Glutamatergic neuron (in vitro differentiated cells): ENCODE results near the gene ZRANB2. TPM values are rescaled to one million over a fixed set of nuclear protein-coding genes. Genes with fewer than 3 reads are reported as not detected.
A peak's percentile ranks its signal among the peaks of the same experiment; 100 is the strongest.

Experiments
- DNase-seq: peaks from one replicate; pipeline ENCODE4 v3.0.0; 2022
- H3K27ac Mint-ChIP-seq: one replicate; pipeline ENCODE4 v1.8.0; 2020; ENCODE audit warnings: mild to moderate bottlenecking, mixed read lengths, inconsistent platforms; ENCODE audit not compliant: unreplicated experiment
- H3K27me3 Mint-ChIP-seq: one replicate; pipeline ENCODE4 v1.8.0; 2020; ENCODE audit warnings: mild to moderate bottlenecking, moderate library complexity, mixed read lengths, inconsistent platforms; ENCODE audit not compliant: unreplicated experiment
- H3K36me3 Mint-ChIP-seq: one replicate; pipeline ENCODE4 v1.8.0; 2020; ENCODE audit warnings: mild to moderate bottlenecking, mixed read lengths, inconsistent platforms; ENCODE audit not compliant: unreplicated experiment
- H3K4me1 Mint-ChIP-seq: one replicate; pipeline ENCODE4 v1.8.0; 2020; ENCODE audit warnings: mild to moderate bottlenecking, low read depth, mixed read lengths, inconsistent platforms; ENCODE audit not compliant: unreplicated experiment
- H3K4me3 Mint-ChIP-seq: one replicate; pipeline ENCODE4 v1.8.0; 2020; ENCODE audit warnings: mild to moderate bottlenecking, mixed read lengths, inconsistent platforms; ENCODE audit not compliant: unreplicated experiment
- H3K9me3 Mint-ChIP-seq: one replicate; pipeline ENCODE4 v1.8.0; 2020; ENCODE audit warnings: mild to moderate bottlenecking, moderate library complexity, mixed read lengths, inconsistent platforms; ENCODE audit not compliant: unreplicated experiment
- CTCF ChIP-seq: fragments of 200-600 bp; sonication (generic); IDR thresholded peaks from one replicate; pipeline ENCODE4 v1.5.0; 2021; ENCODE audit not compliant: partially characterized antibody, unreplicated experiment
- total RNA-seq: library from RNA; stranded (reverse); fragmentation: NEBNext Ultra II Directional; extraction: Animal tissue kit (Norgen Biotek cat#: 25700); gene quantifications from one replicate; pipeline ENCODE4 v1.2.1, GENCODE V29; 2021; ENCODE audit not compliant: unreplicated experiment

ZRANB2 gene
- total RNA-seq, 1 donor from 2014 or later, result 81.0 TPM

- TF ChIP-seq CTCF, result no peak
- Mint-ChIP-seq H3K9me3 (no peaks in the 10 kb centered on the region), H3K4me1 (no peaks in the 10 kb centered on the region), H3K27ac (no peak within 1 kb of the TSS), H3K27me3 (peaks cover 12% of the 10 kb centered on the region), H3K4me3 (peak within 1 kb of the TSS; percentile 87), H3K36me3 (no peaks in the 10 kb centered on the region)
- peak; percentile 68 for DNase-seq
Observed at GRCh38 chr1:71047635-71048607, 32.9 kb downstream of the ZRANB2 start, which contains the start of gene PTGER3. Gene PTGER3 (minus strand): TSS chr1:71047816. CDS start chr1:71047577, 239 bp downstream.

DNA sequence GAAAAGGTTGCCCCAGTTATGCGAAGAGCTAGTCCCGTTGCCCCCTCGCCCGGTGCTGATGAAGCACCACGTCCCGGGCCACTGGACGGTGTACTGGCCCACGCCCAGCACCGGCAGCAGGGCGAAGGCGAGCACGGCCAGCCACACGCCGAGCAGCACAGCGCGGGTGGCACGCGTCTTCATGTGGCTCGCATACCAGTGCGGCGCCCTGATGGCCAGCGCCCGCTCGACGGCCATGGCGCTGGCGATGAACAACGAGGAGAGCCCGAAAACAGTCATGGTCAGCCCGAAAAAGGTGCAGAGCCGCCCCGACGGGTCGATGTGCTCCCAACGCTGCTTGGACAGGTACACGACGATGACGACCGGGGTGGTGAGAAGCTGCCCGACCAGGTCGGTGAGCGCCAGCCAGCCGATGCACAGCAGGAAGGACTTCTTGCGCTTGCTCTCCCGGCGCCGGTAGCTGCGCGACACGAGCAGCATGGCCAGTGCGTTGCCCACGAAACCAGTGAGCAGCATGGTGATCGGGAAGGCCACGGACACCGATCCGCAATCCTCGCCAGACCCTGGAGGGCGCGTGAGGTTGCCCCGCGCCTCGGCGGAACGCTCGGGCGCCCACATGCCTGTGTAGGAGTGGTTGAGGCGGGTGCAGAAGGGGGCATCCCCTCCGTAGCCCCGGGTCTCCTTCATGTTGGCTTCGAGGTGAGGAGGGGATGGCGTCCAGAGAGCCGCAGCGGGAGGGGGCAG, 33.8 kb downstream of the ZRANB2 start:
- DNase-seq, result peak; percentile 41
- Mint-ChIP-seq H3K4me3 (peak overlapping the region; percentile 87), H3K4me1 (no peaks in the 10 kb centered on the region), H3K27ac (no peak overlapping the region), H3K9me3 (no peaks in the 10 kb centered on the region), H3K36me3 (no peaks in the 10 kb centered on the region), H3K27me3 (peaks cover 12% of the 10 kb centered on the region)
- no peak for TF ChIP-seq CTCF

GRCh38 chr1:71045463-71046028, 35.3 kb downstream of the ZRANB2 start:
- Mint-ChIP-seq H3K36me3 (no peaks in the 10 kb centered on the region), H3K4me1 (no peaks in the 10 kb centered on the region), H3K27ac (no peak overlapping the region), H3K27me3 (peaks cover 12% of the 10 kb centered on the region), H3K4me3 (no peak overlapping the region), H3K9me3 (no peaks in the 10 kb centered on the region)
- TF ChIP-seq CTCF, result no peak
- no peak for DNase-seq

GRCh38 chr1:71044833-71045232, 36.0 kb downstream of the ZRANB2 start:
- TF ChIP-seq CTCF, result no peak
- Mint-ChIP-seq H3K4me1 (no peaks in the 10 kb centered on the region), H3K27me3 (peaks cover 12% of the 10 kb centered on the region), H3K36me3 (no peaks in the 10 kb centered on the region), H3K4me3 (no peak overlapping the region), H3K27ac (no peak overlapping the region), H3K9me3 (no peaks in the 10 kb centered on the region)
- DNase-seq, result no peak
